Measurements from ENCODE around the gene RPL35.

Gene RPL35

DNA sequence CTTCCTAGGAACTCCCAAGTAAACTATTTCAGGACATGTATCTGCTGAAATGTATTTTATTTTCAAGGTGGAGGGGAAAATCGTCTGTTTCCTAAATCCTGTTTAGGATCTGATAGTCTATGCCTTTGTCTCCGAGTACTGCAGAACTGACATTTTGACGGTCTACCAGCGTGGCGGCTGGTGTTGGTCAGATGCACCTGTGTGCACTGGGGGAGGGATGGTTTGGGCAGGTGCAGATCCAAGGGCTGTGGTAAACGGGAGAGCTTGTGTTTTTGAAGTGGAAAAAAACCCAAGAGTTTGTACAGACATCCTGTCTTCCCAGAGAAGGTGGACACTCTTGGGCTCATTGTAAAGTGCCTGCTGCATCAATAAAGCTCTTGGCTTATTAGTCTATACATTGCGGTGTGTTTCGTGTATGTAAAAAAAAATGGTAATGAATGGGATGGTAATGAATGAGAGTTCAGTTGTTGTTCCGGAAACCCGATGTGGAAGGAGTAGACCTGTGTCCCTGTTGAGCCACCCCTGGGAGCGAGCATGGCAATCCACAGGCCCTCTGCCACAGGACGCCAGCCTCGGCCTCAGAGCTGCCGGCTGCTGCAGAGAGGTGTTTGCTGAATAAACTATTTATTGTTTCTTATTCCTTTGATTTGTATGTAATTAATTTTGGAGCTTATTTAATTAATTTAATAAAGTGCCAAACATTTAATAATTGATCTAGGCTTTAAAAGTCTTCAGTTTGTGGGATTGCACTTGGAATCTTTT is 15.4 kb upstream of the RPL35 start:
- no peak for DNase-seq (ENCODE audit: low read depth in 2 of 2)

GRCh38 chr9:124875501-124875900 is 13.7 kb upstream of the RPL35 start:
- no peak for DNase-seq (ENCODE audit: low read depth in 2 of 2)

- peak in 1 of 2 donors; percentile 29 for DNase-seq (ENCODE audit: low read depth in 2 of 2)
Measured at GRCh38 chr9:124873664-124874063, 11.9 kb upstream of the RPL35 start.

- DNase-seq (ENCODE audit: low read depth in 2 of 2) = no peak
Measured at GRCh38 chr9:124871156-124871561, 9.4 kb upstream of the RPL35 start.

DNA sequence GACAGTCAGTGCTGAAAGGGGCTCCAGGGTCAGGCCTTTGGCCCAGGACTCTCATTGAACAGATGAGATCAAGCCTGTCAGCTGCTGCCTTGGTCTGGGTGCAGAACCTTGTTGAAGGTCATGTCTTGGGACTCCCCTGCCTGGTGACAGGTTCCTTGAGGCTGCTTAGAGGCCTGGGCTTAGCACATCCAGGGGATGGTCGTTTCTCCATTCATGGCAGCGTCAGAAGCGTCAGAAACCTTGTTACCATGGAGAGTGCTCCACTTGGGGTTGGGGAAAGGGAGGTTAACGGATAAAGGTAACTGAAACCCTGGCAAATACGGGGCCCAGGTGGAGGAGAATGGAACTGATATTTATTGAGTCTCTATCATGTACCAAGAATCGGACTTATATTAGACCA is 9.0 kb upstream of the RPL35 start:
- DNase-seq (ENCODE audit: low read depth in 2 of 2) = no peak

DNA sequence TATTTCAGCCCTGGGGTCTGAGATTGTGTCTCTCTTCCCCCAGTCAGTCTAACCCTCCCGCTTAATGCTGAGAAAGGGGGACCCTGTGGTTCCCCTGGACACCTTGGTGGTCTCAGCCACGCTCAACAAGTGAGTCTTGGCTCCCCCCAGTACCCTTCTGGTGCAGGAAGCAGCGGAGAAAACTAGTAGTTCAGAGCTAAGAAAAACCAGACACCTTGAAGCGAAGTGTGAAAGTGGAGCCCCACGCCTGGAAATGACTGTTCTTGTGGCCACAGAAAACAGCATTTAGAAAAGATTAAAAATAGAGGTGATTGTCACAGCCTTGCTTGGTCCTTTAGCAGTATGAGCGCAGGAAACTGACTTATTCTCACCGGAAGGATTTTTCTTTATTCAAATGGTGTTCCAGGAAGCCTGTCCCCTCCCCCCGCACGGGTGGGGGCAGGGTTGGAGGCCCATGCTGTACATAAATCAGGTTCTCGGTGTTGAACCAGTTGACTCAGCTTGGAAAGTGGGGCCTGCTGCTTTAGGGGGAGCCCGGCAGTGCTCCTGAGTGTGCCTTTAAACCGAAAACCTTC is 8.3 kb upstream of the RPL35 start:
- DNase-seq (ENCODE audit: low read depth in 2 of 2) = peak; percentile 77 to 83

GRCh38 chr9:124869466-124869985 is 7.8 kb upstream of the RPL35 start:
- no peak for DNase-seq (ENCODE audit: low read depth in 2 of 2)

DNA sequence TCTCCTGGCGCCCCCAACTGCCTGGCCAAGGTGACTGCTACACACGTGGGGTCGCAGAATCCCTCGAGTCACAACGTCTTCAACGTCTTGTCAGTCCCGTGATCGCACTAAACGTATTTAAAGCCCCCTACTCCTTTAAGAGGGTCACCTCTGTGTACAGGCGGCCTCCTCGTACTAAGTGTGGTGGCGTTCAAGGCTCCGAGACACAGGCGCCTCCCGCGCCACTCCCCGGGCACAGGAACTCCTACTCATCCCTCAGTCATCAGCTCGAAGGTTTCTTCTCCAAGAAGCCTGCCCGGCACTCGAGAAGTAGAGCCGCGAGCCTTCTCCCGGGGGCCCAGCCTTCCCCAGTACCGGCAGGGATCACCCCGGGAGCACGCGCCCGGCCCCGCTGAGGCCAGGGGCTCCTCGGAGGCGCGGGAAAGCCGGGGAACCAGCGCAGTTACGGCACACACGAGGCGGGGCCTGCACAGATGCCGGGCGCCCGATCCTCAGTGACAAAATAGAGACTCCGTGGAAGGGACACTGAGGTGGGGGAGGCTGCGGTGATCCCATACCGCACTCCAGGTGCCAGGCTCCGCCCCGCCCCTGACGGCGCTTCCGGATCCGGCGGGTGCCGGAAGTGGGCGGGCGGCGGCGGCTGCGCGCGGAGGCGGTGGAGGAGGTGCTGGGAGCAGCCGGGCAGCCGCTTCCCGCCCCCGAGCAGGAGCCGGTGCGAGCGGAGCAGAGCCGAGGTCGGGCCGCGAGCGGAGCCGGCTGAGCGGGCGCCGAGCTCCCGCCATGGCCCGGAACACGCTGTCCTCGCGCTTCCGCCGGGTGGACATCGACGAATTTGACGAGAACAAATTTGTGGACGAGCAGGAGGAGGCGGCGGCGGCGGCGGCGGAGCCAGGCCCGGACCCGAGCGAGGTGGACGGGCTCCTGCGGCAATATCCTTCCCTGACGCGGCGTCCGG is 7.0 kb upstream of the RPL35 start:
- DNase-seq (ENCODE audit: low read depth in 2 of 2) = peak; percentile 81 to 90

DNA sequence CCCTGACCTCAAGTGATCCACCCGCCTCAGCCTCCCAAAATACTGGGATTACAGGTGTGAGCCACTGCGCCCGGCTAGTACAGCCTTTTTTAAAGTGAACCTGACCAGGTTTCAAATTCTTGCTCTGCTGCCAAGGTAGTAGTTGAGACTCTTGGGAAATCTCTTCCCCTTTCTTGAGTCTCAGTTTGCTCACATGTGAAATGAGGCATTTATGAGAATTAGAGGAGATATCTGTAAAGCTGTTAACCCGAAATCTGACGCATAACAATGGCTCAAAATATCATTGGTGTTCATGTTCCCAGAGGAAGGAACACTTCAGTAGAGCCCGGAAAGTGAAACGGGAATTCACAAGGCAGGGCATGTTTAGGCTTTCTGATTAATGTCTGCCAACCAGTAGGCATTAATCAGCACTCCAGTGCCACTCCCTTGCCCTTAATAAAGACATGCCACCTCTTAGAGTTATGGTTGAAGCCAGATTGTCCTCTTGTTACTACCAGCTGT is 1.7 kb upstream of the RPL35 start:
- DNase-seq (ENCODE audit: low read depth in 2 of 2) = no peak

GRCh38 chr9:124860582-124861341 is 995 bp downstream of the RPL35 start:
- DNase-seq (ENCODE audit: low read depth in 2 of 2) = no peak

DNA sequence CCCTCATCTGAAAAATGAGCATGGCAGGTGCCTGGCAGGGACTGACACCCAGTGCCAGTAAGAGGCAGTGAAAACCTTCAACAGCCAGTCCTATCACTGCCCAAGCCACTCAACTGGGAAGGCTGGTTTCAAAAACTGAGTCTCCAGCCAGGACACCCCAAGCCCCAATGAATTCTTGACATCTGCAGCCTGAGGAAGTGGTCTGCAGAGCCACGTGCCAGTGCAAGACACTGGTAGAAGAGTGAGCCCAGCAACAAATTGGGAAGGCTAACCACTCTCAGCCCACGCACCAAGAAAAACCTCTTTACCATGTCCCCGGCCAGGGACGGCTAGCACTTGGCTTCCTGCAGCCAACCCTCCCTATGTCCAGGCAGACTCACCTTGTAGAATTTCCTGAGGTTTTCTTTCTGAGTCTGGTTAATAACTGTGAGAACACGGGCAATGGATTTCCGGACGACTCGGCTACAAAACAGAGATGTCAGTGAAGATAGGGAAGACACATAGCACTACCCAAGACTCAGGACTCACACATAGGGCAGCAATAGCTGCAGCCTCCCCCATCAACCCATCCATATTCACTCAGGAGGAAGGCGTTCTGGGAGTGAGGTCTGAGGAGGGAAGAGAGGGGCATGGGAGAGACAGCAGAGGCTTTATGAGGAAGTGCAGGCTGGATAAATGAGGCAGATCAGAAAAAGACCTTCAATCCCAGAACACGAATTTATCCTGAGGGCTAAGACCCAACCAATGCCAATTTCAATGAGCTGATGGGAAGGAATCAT is 1.8 kb downstream of the RPL35 start:
- DNase-seq (ENCODE audit: low read depth in 2 of 2) = no peak

- DNase-seq (ENCODE audit: low read depth in 2 of 2) = no peak
Measured at GRCh38 chr9:124858330-124859046, 3.3 kb downstream of the RPL35 start.

GRCh38 chr9:124857533-124858162 is 4.1 kb downstream of the RPL35 start:
- DNase-seq (ENCODE audit: low read depth in 2 of 2) = no peak

DNA sequence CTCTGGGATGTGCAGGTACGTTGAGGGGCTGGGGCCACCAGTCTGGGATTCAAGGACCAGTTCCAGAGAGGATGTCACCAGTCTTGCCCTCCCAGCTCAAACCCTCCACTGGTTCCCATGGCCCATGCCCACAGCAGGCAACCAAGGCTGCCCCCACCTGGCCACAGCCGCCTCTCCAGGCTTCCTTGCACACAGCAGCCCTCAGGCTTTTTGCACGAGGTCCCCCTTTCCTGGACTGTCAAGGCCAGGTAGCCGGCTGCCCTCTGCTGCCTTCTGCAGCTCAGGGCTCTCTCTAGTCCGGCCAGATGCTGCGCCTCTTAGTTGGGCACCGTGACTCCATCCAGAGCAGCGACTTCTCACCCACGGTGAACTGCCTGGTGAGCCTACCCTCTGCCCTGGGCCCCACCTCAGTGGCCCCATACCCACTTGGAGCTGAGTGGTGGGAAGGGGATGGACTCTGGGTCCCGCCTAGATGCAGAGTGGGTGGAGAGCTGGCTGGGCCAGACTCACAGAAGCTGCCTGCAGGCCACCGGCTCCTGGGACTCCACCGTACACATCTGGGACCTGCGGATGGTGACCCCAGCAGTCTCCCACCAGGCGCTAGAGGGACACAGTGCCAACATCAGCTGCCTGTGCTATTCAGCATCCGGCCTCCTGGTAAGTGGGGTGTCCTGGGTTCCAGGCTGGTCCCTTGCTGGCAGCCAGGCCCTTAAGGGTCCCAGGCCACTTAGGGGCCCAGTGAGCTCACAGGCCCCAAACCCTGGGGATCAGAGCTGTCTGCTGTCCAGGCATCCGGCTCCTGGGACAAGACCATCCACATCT is 5.6 kb downstream of the RPL35 start:
- no peak for DNase-seq (ENCODE audit: low read depth in 2 of 2)

- DNase-seq (ENCODE audit: low read depth in 2 of 2) = no peak
Measured at GRCh38 chr9:124855566-124855943, 6.2 kb downstream of the RPL35 start.

GRCh38 chr9:124854822-124855221 is 6.9 kb downstream of the RPL35 start:
- no peak for DNase-seq (ENCODE audit: low read depth in 2 of 2)

DNA sequence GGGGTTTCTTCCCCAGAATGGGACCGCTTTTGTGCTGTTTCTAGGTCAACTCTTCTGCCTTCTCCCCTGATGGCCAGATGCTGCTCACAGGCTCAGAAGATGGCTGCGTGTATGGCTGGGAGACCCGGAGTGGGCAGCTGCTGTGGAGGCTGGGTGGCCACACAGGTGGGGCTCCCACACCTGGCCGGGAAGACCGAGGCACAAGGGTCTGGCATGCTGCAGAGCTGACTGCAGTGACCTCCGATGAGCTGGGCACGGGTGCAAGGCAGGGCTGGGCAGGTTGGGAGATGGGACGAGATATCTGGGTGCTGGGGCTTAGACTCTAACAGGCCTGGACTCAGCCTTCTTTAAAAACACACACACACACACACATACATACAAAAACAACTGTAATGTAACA is 7.6 kb downstream of the RPL35 start:
- no peak for DNase-seq (ENCODE audit: low read depth in 2 of 2)

DNA sequence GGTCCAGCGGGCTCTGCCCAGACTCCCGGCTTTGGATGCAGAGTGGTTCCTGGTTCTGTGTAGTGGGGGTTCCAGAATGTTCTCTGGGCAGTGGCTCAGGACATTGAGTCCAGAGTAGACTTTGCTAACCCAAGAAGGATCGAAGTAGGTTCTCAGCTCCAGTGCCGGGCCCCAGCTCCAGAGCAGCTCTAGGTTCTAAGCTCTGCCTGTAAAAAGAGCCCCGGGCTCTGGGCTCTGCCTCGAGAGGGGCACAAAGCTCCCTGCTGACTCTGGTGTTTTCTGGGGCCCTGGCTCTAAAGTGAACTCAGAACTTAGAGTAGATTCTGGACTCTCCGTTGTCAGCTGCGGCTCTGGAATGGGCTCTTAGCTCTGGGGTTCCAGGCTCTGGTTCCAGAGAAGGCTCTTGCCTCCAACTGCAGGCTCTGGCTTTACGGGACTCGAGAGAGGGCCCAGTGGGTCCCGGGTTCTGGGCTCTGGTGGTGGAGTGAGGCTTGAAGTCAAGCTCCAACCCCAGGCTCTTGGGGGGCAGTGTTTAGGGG is 8.1 kb downstream of the RPL35 start:
- DNase-seq (ENCODE audit: low read depth in 2 of 2) = no peak
